IMR-90 (cell line): Measurements from ENCODE around the gene GRB14. TPM values are rescaled to one million over a fixed set of nuclear protein-coding genes. Genes with fewer than 3 reads are reported as not detected.
A peak's percentile ranks its signal among the peaks of the same experiment; 100 is the strongest.

Source experiments
- ATAC-seq: fragments of 200-7000 bp; cut with Tn5 transposase; 2 replicates; pipeline ENCODE4 v1.9.1; 2020; ENCODE audit warnings: low read depth, mild to moderate bottlenecking, moderate library complexity
- BruUV-seq: library from RNA; stranded (reverse); fragments of 400-500 nt; replicated peaks from 2 replicates; lab custom pipeline; 2021; lab: Mats Ljungman, UMichigan
- CTCF ChIA-PET: fragments of 300-600 bp; formaldehyde crosslinking; extraction: SDS; loops from one replicate; lab custom pipeline; 2021; ENCODE audit warnings: antibody characterized with exemption; lab: Yijun Ruan, JAX
- POLR2A ChIA-PET: fragments of 300-600 bp; sonication (Branson Sonifier 250); formaldehyde crosslinking; loops from one replicate; lab custom pipeline; 2022; ENCODE audit warnings: antibody characterized with exemption; ENCODE audit not compliant: unreplicated experiment; lab: Charles Lee
- DNase-seq: peaks from one replicate; pipeline ENCODE4 v3.0.0; 2013
- H2AFZ ChIP-seq: replicated peaks from 2 replicates; pipeline ENCODE3; 2013; ENCODE audit warnings: low read length, mild to moderate bottlenecking; ENCODE audit not compliant: poor library complexity
- H2AK5ac ChIP-seq: 2 replicates; pipeline ENCODE4 v1.6.1; 2013; ENCODE audit warnings: low read depth, low read length, inconsistent platforms
- H2AK9ac ChIP-seq: replicated peaks from 2 replicates; pipeline ENCODE3; 2013; ENCODE audit warnings: mild to moderate bottlenecking, low read depth, low read length, moderate library complexity; ENCODE audit not compliant: poor library complexity
- H2BK120ac ChIP-seq: 2 replicates; pipeline ENCODE4 v1.6.1; 2013; ENCODE audit warnings: low read depth, low read length, inconsistent platforms
- H2BK15ac ChIP-seq: 3 replicates; pipeline ENCODE4 v1.6.1; 2013; ENCODE audit warnings: low read depth, low read length, inconsistent platforms
- H2BK20ac ChIP-seq: 2 replicates; pipeline ENCODE4 v1.6.1; 2013; ENCODE audit warnings: low read depth, mild to moderate bottlenecking, inconsistent platforms, low read length, moderate library complexity
- H2BK5ac ChIP-seq: 2 replicates; pipeline ENCODE4 v1.6.1; 2013; ENCODE audit warnings: mild to moderate bottlenecking, low read depth, low read length, inconsistent platforms; ENCODE audit not compliant: poor library complexity, severe bottlenecking
- H3K14ac ChIP-seq: replicated peaks from 2 replicates; pipeline ENCODE4 v1.6.1; 2013; ENCODE audit warnings: low read depth, low read length, inconsistent platforms
- H3K18ac ChIP-seq: 2 replicates; pipeline ENCODE4 v1.6.1; 2013; ENCODE audit warnings: low read depth, low read length, control low read depth
- H3K23ac ChIP-seq: 2 replicates; pipeline ENCODE4 v1.6.1; 2013; ENCODE audit warnings: low read depth, low read length, inconsistent platforms
- H3K27ac ChIP-seq: 2 replicates; pipeline ENCODE4 v1.5.1; 2013; ENCODE audit warnings: mild to moderate bottlenecking, control low read depth, low read length; ENCODE audit not compliant: insufficient read depth
- H3K27me3 ChIP-seq: 2 replicates; pipeline ENCODE4 v1.6.1; 2013; ENCODE audit warnings: low read length; ENCODE audit not compliant: control insufficient read depth, insufficient read depth
- H3K36me3 ChIP-seq: 2 replicates; pipeline ENCODE4 v1.6.1; 2013; ENCODE audit warnings: low read length, mixed read lengths; ENCODE audit not compliant: control insufficient read depth, insufficient read depth
- H3K4ac ChIP-seq: 2 replicates; pipeline ENCODE4 v1.6.1; 2013; ENCODE audit warnings: low read depth, low read length, inconsistent platforms
- H3K4me1 ChIP-seq: 2 replicates; pipeline ENCODE4 v1.6.1; 2013; ENCODE audit warnings: low read length, mixed read lengths; ENCODE audit not compliant: control insufficient read depth, insufficient read depth
- H3K4me2 ChIP-seq: 2 replicates; pipeline ENCODE4 v1.6.1; 2013; ENCODE audit warnings: low read depth, mild to moderate bottlenecking, control low read depth, low read length, moderate library complexity
- H3K4me3 ChIP-seq: 2 replicates; pipeline ENCODE4 v1.5.1; 2013; ENCODE audit warnings: low read depth, mild to moderate bottlenecking, control low read depth, low read length, moderate library complexity; ENCODE audit not compliant: insufficient read depth
- H3K56ac ChIP-seq: 2 replicates; pipeline ENCODE4 v1.6.1; 2013; ENCODE audit warnings: low read length, inconsistent platforms; ENCODE audit not compliant: insufficient read depth; ENCODE audit errors: extremely low read depth
- H3K79me1 ChIP-seq, 2 experiments: 2 replicates each; pipeline ENCODE4 v1.6.1; 2013; ENCODE audit warnings: low read length in 2 of 2, inconsistent platforms in 1 of 2, low read depth in 1 of 2
- H3K9ac ChIP-seq: 2 replicates; pipeline ENCODE4 v1.6.1; 2013; ENCODE audit warnings: low read depth, low read length, control low read depth
- H3K9me1 ChIP-seq: 2 replicates; pipeline ENCODE4 v1.6.1; 2013; ENCODE audit warnings: low read length, inconsistent platforms; ENCODE audit not compliant: insufficient read depth
- H3K9me3 ChIP-seq: 2 replicates; pipeline ENCODE4 v1.6.1; 2013; ENCODE audit warnings: low read length; ENCODE audit not compliant: control insufficient read depth, insufficient read depth
- H4K20me1 ChIP-seq: 2 replicates; pipeline ENCODE4 v1.6.1; 2013; ENCODE audit warnings: low read length, inconsistent platforms; ENCODE audit not compliant: insufficient read depth
- H4K5ac ChIP-seq: 2 replicates; pipeline ENCODE4 v1.6.1; 2013; ENCODE audit warnings: mild to moderate bottlenecking, low read depth, low read length, control low read depth
- H4K8ac ChIP-seq, 2 experiments: 2 replicates each; pipeline ENCODE4 v1.6.1; 2013; ENCODE audit warnings: low read depth in 2 of 2, low read length in 2 of 2, control low read depth in 1 of 2, inconsistent platforms in 1 of 2
- H4K91ac ChIP-seq: 2 replicates; pipeline ENCODE4 v1.6.1; 2013; ENCODE audit warnings: low read depth, low read length, inconsistent platforms; ENCODE audit not compliant: insufficient read depth
- CTCF ChIP-seq: conservative IDR thresholded peaks from 2 replicates; pipeline ENCODE4 v1.5.1; 2012; ENCODE audit warnings: mild to moderate bottlenecking, low read depth, low read length, improper control_type of control experiment
- RAD21 ChIP-seq: IDR thresholded peaks from 2 replicates; pipeline ENCODE4 v1.6.1; 2012; ENCODE audit warnings: low read length, improper control_type of control experiment
- SMC3 ChIP-seq: fragments of 150-350 bp; IDR thresholded peaks from 2 replicates; pipeline ENCODE4 v1.6.1; 2016; ENCODE audit warnings: low read depth, mild to moderate bottlenecking, antibody characterized with exemption, low read length, moderate library complexity
- WGBS, 2 experiments: methylation state at CpG; one replicate each; pipeline versions ENCODE4 v1.1.5 to v1.1.7; 2013; ENCODE audit warnings: missing lambda C conversion rate in 2 of 2; ENCODE audit not compliant: insufficient read length in 1 of 2; ENCODE audit errors: extremely low coverage in 2 of 2; 5-methylcytosine and 5-hydroxymethylcytosine counted together
- dilution Hi-C: fragments of 300-500 bp; cut with HindIII; formaldehyde crosslinking; loops from one replicate; pipeline ENCODE4 v1.14.3; 2018; ENCODE audit warnings: low sequenced_read_pairs; ENCODE audit not compliant: unreplicated experiment
- in situ Hi-C: fragments of 300-500 bp; cut with MboI; formaldehyde crosslinking; loops from 3 replicates; pipeline ENCODE4 v1.14.3; 2019; ENCODE audit warnings: low sequenced_read_pairs, inconsistent platforms, mixed read lengths
- intact Hi-C: fragments of 100-400 bp; cut with micrococcal nuclease; formaldehyde crosslinking; loops from 2 replicates; pipeline ENCODE4 v1.10.0; 2022
- polyA plus RNA-seq, 3 experiments: library from polyadenylated mRNA; depleted of rRNA; stranded (reverse); fragments of >200 nt; gene quantifications; 2 replicates each; pipeline ENCODE4 v1.2.3, GENCODE V29; 2012; ENCODE audit warnings: low replicate concordance in 1 of 3
- total RNA-seq: library from RNA; depleted of rRNA; stranded (reverse); fragments of >200 nt; gene quantifications from 2 replicates; pipeline ENCODE4 v1.2.3, GENCODE V29; 2012

GRB14 gene
- total and polyA plus RNA-seq, 2 of the 4 experiments (the other 2 are of a cell fraction): not detected

GRCh38 chr2:164479460-164479859, 141.8 kb downstream of the GRB14 start:
- Histone ChIP-seq H2BK20ac (no peak overlapping the region), H3K36me3 (no peaks in the 10 kb centered on the region), H2BK120ac (no peak overlapping the region), H2AK9ac (no peak overlapping the region), H3K14ac (no peak overlapping the region), H3K27ac (no peak overlapping the region), H2AK5ac (no peak overlapping the region), H3K18ac (no peak overlapping the region), H2AFZ (no peak overlapping the region), H3K4ac (no peak overlapping the region), H3K79me1 (no peaks in the 10 kb centered on the region), H4K20me1 (no peaks in the 10 kb centered on the region), H3K4me3 (no peak overlapping the region), H4K5ac (no peak overlapping the region), H3K9me1 (no peaks in the 10 kb centered on the region), H3K4me2 (no peak overlapping the region), H3K27me3 (no peaks in the 10 kb centered on the region), H4K91ac (no peak overlapping the region), H3K56ac (no peak overlapping the region), H3K9me3 (no peaks in the 10 kb centered on the region), H3K23ac (no peak overlapping the region), H3K9ac (no peak overlapping the region), H2BK15ac (no peak overlapping the region), H4K8ac (no peak overlapping the region), H3K4me1 (no peaks in the 10 kb centered on the region), H2BK5ac (no peak overlapping the region)
- ATAC-seq (no peak), DNase-seq (peak; percentile 22)
- ChIA-PET CTCF (interaction anchor here (1.3 kb wide), 1 partner anchor 1296 kb away, joined by 7 read pairs; no protein-coding TSS in a partner anchor), POLR2A (no interaction called here)
- TF ChIP-seq SMC3 (no peak), CTCF (peak; percentile 53), RAD21 (peak; percentile 60)
- in situ Hi-C loops (loop anchor here (25.0 kb wide), 1 partner anchor 1292 kb away; no protein-coding TSS in a partner anchor), intact Hi-C loops (loop anchor here (2.0 to 10.0 kb wide), 2 partner anchors 1135 to 1289 kb away; no protein-coding TSS in a partner anchor), dilution Hi-C loops (no loop called here)
- BruUV-seq: no TSS peak
- WGBS, 2 experiments: 0% methylated on average over 2 of the region's 2 CpGs; no CpG with 5 or more reads in 1 of the 2 experiments
